COLO829 (cell line): Measurements from ENCODE around the gene KIF21B.

Source experiments
- DNase-seq: peaks from one replicate; pipeline ENCODE4 v3.0.0; 2012; ENCODE audit warnings: low spot score

Gene KIF21B

GRCh38 chr1:200991097-200991614 is 32.4 kb downstream of the KIF21B start:
- DNase-seq: no peak

- DNase-seq: no peak
Measured at GRCh38 chr1:200990114-200990513, 33.4 kb downstream of the KIF21B start.

- no peak for DNase-seq
Measured at GRCh38 chr1:200989337-200989736, 34.2 kb downstream of the KIF21B start.

- DNase-seq: no peak
Measured at GRCh38 chr1:200988693-200989092, 34.8 kb downstream of the KIF21B start.

GRCh38 chr1:200985481-200985880 is 38.0 kb downstream of the KIF21B start:
- no peak for DNase-seq

GRCh38 chr1:200983035-200983561 is 40.4 kb downstream of the KIF21B start:
- no peak for DNase-seq

GRCh38 chr1:200982071-200982945 is 41.2 kb downstream of the KIF21B start:
- DNase-seq: no peak

GRCh38 chr1:200981278-200981677 is 42.2 kb downstream of the KIF21B start:
- DNase-seq: no peak

GRCh38 chr1:200980873-200981272 is 42.6 kb downstream of the KIF21B start:
- DNase-seq: no peak

- DNase-seq: no peak
Measured at GRCh38 chr1:200980452-200980772, 43.1 kb downstream of the KIF21B start.

GRCh38 chr1:200979574-200980451 is 43.7 kb downstream of the KIF21B start:
- peak; percentile 25 for DNase-seq

GRCh38 chr1:200977071-200977754 is 46.3 kb downstream of the KIF21B start:
- DNase-seq: no peak

- DNase-seq: no peak
Measured at GRCh38 chr1:200976634-200977033, 46.9 kb downstream of the KIF21B start.

GRCh38 chr1:200975458-200975857 is 48.1 kb downstream of the KIF21B start:
- DNase-seq: no peak

- DNase-seq: no peak
Measured at GRCh38 chr1:200974711-200975110, 48.8 kb downstream of the KIF21B start.

GRCh38 chr1:200973937-200974657 is 49.4 kb downstream of the KIF21B start:
- DNase-seq: no peak

GRCh38 chr1:200972985-200973742 is 50.4 kb downstream of the KIF21B start:
- DNase-seq: no peak

- peak; percentile 81 for DNase-seq
Measured at GRCh38 chr1:200971955-200972711, 51.4 kb downstream of the KIF21B start.

GRCh38 chr1:200971428-200971903 is 52.0 kb downstream of the KIF21B start:
- no peak for DNase-seq
